Measurements from ENCODE around the gene OR2A25.

Gene OR2A25

GRCh38 chr7:144113651-144114050 is 44.0 kb downstream of the OR2A25 start:
- no peak overlapping the region for H3K4me3 ChIP-seq (IDR thresholded peaks at IDR 0.05; ENCODE audit: insufficient read depth, low read depth, low read length)
- no peak overlapping the region for H2AFZ ChIP-seq (ENCODE audit: low read depth)
- H3K4me2 ChIP-seq = no peak overlapping the region
- no peaks in the 10 kb centered on the region for H3K4me1 ChIP-seq (ENCODE audit: low read depth, poor library complexity, severe bottlenecking)
- no peaks in the 10 kb centered on the region for H3K27me3 ChIP-seq (ENCODE audit: insufficient read depth, low read depth)
- H3K36me3 ChIP-seq (ENCODE audit: insufficient read depth) = no peaks in the 10 kb centered on the region; the same call in 1 of the 2 replicates
- no peak for TF ChIP-seq CTCF (conservative IDR thresholded peaks at IDR 0.05; ENCODE audit: low read depth, low read length)
- no peak overlapping the region for H3K9ac ChIP-seq
- no peaks in the 10 kb centered on the region; the same call in 1 of the 2 replicates for H4K20me1 ChIP-seq (ENCODE audit: insufficient read depth)
- no peaks in the 10 kb centered on the region for H3K79me2 ChIP-seq (ENCODE audit: insufficient read depth, low read depth)
- no peak overlapping the region for H3K27ac ChIP-seq

- Histone ChIP-seq H2AFZ (ENCODE audit: low read depth) (no peak overlapping the region), H3K27me3 (ENCODE audit: insufficient read depth, low read depth) (no peaks in the 10 kb centered on the region), H3K9ac (no peak overlapping the region), H3K27ac (no peak overlapping the region), H3K36me3 (ENCODE audit: insufficient read depth) (no peaks in the 10 kb centered on the region; the same call in 1 of the 2 replicates), H4K20me1 (ENCODE audit: insufficient read depth) (no peaks in the 10 kb centered on the region; the same call in 1 of the 2 replicates), H3K4me1 (ENCODE audit: low read depth, poor library complexity, severe bottlenecking) (no peaks in the 10 kb centered on the region), H3K4me2 (no peak overlapping the region), H3K4me3 (IDR thresholded peaks at IDR 0.05; ENCODE audit: insufficient read depth, low read depth, low read length) (no peak overlapping the region), H3K79me2 (ENCODE audit: insufficient read depth, low read depth) (no peaks in the 10 kb centered on the region)
- no peak for TF ChIP-seq CTCF (conservative IDR thresholded peaks at IDR 0.05; ENCODE audit: low read depth, low read length)
Measured at GRCh38 chr7:144118341-144118740, 48.7 kb downstream of the OR2A25 start.

- no peak for TF ChIP-seq CTCF (conservative IDR thresholded peaks at IDR 0.05; ENCODE audit: low read depth, low read length)
- Histone ChIP-seq H3K27me3 (ENCODE audit: insufficient read depth, low read depth) (no peaks in the 10 kb centered on the region), H4K20me1 (ENCODE audit: insufficient read depth) (no peaks in the 10 kb centered on the region), H3K36me3 (ENCODE audit: insufficient read depth) (no peaks in the 10 kb centered on the region; the same call in 1 of the 2 replicates), H3K79me2 (ENCODE audit: insufficient read depth, low read depth) (no peaks in the 10 kb centered on the region), H3K4me3 (IDR thresholded peaks at IDR 0.05; ENCODE audit: insufficient read depth, low read depth, low read length) (no peak within 1 kb of the TSS), H3K4me2 (no peak within 1 kb of the TSS), H3K27ac (no peak within 1 kb of the TSS), H3K4me1 (ENCODE audit: low read depth, poor library complexity, severe bottlenecking) (no peaks in the 10 kb centered on the region), H3K9ac (no peak within 1 kb of the TSS), H2AFZ (ENCODE audit: low read depth) (no peak within 1 kb of the TSS)
Measured at GRCh38 chr7:144122876-144123275, 53.3 kb downstream of the OR2A25 start, which contains the start of gene OR2A14. Gene OR2A14 (plus strand): TSS chr7:144123176. CDS start chr7:144129113, 5,937 bp downstream.
